GM12891 (cell line): ENCODE results near the gene CHRNB1.

Experiments used
- POLR2A ChIP-seq: IDR thresholded peaks from 2 replicates; pipeline ENCODE4 v1.6.1; 2011; ENCODE audit warnings: low read depth, low read length, control low read depth
- POLR2AphosphoS5 ChIP-seq: IDR thresholded peaks from 2 replicates; pipeline ENCODE4 v1.6.1; 2011; ENCODE audit warnings: low read depth, low read length, control low read depth
- POU2F2 ChIP-seq: IDR thresholded peaks from 2 replicates; pipeline ENCODE4 v1.6.1; 2011; ENCODE audit warnings: low read depth, mild to moderate bottlenecking, control low read depth, low read length, moderate library complexity
- SPI1 ChIP-seq: IDR thresholded peaks from 2 replicates; pipeline ENCODE4 v1.6.1; 2011; ENCODE audit warnings: low read depth, low read length, control low read depth
- TAF1 ChIP-seq: IDR thresholded peaks from 2 replicates; pipeline ENCODE4 v1.6.1; 2011; ENCODE audit warnings: low read depth, low read length, control low read depth

- TF ChIP-seq TAF1 (no peak), POLR2AphosphoS5 (no peak), POLR2A (no peak), POU2F2 (no peak), SPI1 (no peak)
Observed at GRCh38 chr17:7448461-7448860, 3.6 kb downstream of the CHRNB1 start.
